Adrenal gland (tissue), 5 donors: ENCODE data around the gene SLC24A4.

Experiments
- POLR2A ChIP-seq, 2 donors: fragments of 450-650 bp; IDR thresholded peaks; one replicate each; pipeline ENCODE4 v1.6.1; 2017; ENCODE audit warnings: antibody characterized with exemption in 2 of 2, mild to moderate bottlenecking in 2 of 2, moderate library complexity in 1 of 2
- TF ChIP-seq, protein P1 (sequence below), 6 experiments: fragments of 450-650 bp in 4 of 6; fragments of 200-600 bp in 2 of 6; sonication (generic) in 1 of 6; IDR thresholded peaks; 1 replicate in 5 of 6; 2 replicates in 1 of 6; pipeline versions ENCODE4 v1.5.1 to v1.8.0; 2016 to 2021; ENCODE audit warnings: antibody characterized with exemption in 6 of 6, mild to moderate bottlenecking in 2 of 6, moderate library complexity in 1 of 6
- donor health status: DM: no; HTN: no; CAD: no.

DNA sequence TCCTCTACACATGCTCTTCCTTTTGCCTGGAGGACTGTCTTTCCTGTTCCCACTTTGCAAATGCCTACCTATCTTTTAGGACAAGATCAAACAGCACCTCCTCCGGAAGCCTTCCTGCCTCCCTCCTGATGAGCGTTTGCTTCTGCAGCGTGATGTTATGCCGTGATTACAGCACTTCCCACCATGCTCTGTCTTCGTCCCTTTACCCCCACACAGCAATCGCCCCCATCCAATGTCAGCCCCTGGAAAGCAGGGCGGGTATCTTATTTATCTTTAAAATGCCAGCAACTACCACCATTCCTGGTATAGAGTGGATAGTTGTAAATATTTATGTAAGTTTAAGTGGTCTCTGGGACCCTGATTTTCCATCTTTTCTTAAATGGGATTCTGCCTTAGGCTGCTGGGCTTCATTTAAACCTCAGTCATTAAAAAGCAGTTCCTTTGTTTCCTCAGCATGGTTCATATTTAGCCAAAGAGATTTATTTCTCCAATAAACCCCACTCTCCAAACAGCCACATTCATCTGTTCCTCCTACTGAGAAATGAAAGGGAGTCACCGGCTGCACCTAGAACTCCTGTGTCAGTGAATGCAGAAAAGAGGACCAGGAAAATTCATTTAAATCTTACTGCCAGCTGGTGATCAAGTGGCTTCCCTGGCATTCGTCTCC is 33.8 kb upstream of the SLC24A4 start:
- TF ChIP-seq, protein P1, sequence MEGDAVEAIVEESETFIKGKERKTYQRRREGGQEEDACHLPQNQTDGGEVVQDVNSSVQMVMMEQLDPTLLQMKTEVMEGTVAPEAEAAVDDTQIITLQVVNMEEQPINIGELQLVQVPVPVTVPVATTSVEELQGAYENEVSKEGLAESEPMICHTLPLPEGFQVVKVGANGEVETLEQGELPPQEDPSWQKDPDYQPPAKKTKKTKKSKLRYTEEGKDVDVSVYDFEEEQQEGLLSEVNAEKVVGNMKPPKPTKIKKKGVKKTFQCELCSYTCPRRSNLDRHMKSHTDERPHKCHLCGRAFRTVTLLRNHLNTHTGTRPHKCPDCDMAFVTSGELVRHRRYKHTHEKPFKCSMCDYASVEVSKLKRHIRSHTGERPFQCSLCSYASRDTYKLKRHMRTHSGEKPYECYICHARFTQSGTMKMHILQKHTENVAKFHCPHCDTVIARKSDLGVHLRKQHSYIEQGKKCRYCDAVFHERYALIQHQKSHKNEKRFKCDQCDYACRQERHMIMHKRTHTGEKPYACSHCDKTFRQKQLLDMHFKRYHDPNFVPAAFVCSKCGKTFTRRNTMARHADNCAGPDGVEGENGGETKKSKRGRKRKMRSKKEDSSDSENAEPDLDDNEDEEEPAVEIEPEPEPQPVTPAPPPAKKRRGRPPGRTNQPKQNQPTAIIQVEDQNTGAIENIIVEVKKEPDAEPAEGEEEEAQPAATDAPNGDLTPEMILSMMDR (IDR thresholded peaks at IDR 0.05), result no peak
- TF ChIP-seq POLR2A (IDR thresholded peaks at IDR 0.05), result no peak
